Endothelial cell of umbilical vein (primary cell): ENCODE results near the gene MAN1A1. TPM values are rescaled to one million over a fixed set of nuclear protein-coding genes. Genes with fewer than 3 reads are reported as not detected.

ENCODE experiments used
- BruUV-seq: library from RNA; stranded (reverse); fragments of 400-500 nt; replicated peaks from 2 replicates; lab custom pipeline; 2021; lab: Mats Ljungman, UMichigan
- CTCF ChIA-PET: fragments of 300-600, 350-600 bp; sonication (Branson Sonifier 250); formaldehyde crosslinking; loops from one replicate; lab custom pipeline; 2021; ENCODE audit warnings: antibody characterized with exemption, inconsistent platforms; lab: Charles Lee
- POLR2A ChIA-PET: fragments of 300-600, 350-600 bp; sonication (Branson Sonifier 250); formaldehyde crosslinking; loops from one replicate; lab custom pipeline; 2021; ENCODE audit warnings: antibody characterized with exemption, inconsistent platforms; lab: Charles Lee
- DNase-seq: peaks from one replicate; pipeline ENCODE4 v3.0.0-alpha.2; 2011; ENCODE audit warnings: low read depth, low spot score
- FAIRE-seq: peaks from 2 replicates; lab custom pipeline; 2011; peaks lifted over from hg19 to GRCh38; lab: Jason Lieb, UNC
- H2AFZ ChIP-seq: 2 replicates; pipeline ENCODE4 v1.6.0; 2012; ENCODE audit warnings: low read depth, low read length, control low read depth, inconsistent platforms
- H3K27ac ChIP-seq: 2 replicates; pipeline ENCODE4 v1.5.1; 2011; ENCODE audit warnings: low read depth, mild to moderate bottlenecking, control low read depth, low read length, moderate library complexity; ENCODE audit not compliant: insufficient read depth
- H3K27me3 ChIP-seq, 2 experiments: 2 replicates each; pipeline versions ENCODE4 v1.6.0 to v1.6.1; 2011; ENCODE audit warnings: low read length in 2 of 2, mixed read lengths in 1 of 2; ENCODE audit not compliant: control insufficient read depth in 2 of 2, insufficient read depth in 2 of 2
- H3K36me3 ChIP-seq, 2 experiments: 2 replicates in 1 of 2; 3 replicates in 1 of 2; pipeline ENCODE4 v1.5.1; 2011; ENCODE audit warnings: low read length in 2 of 2, mild to moderate bottlenecking in 1 of 2, moderate library complexity in 1 of 2; ENCODE audit not compliant: control insufficient read depth in 2 of 2, insufficient read depth in 2 of 2; ENCODE audit errors: extremely low read depth in 1 of 2
- H3K4me1 ChIP-seq: 3 replicates; pipeline ENCODE4 v1.5.1; 2011; ENCODE audit warnings: mild to moderate bottlenecking, low read length; ENCODE audit not compliant: control insufficient read depth, insufficient read depth; ENCODE audit errors: extremely low read depth
- H3K4me2 ChIP-seq: 2 replicates; pipeline ENCODE4 v1.6.1; 2011; ENCODE audit warnings: low read length, control low read depth, mixed read lengths; ENCODE audit not compliant: insufficient read depth
- H3K4me3 ChIP-seq, 3 experiments: fragments of 200-600 bp in 1 of 3; sonication (generic), shearing (Covaris generic) in 1 of 3; replicated peaks in 1 of 3; 2 replicates each; pipeline ENCODE4 v1.5.1; 2011 to 2016; ENCODE audit warnings: control low read depth in 3 of 3, low read length in 3 of 3, mild to moderate bottlenecking in 2 of 3, inconsistent platforms in 1 of 3, low read depth in 1 of 3, moderate library complexity in 1 of 3; ENCODE audit not compliant: insufficient read depth in 1 of 3
- H3K79me2 ChIP-seq: 2 replicates; pipeline ENCODE4 v1.6.0; 2012; ENCODE audit warnings: low read length, inconsistent platforms; ENCODE audit not compliant: control insufficient read depth, insufficient read depth
- H3K9ac ChIP-seq: replicated peaks from 2 replicates; pipeline ENCODE3; 2011; ENCODE audit warnings: low read length, control low read depth; ENCODE audit not compliant: insufficient read depth; ENCODE audit errors: extremely low read depth
- H3K9me1 ChIP-seq: replicated peaks from 3 replicates; pipeline ENCODE4 v1.6.0; 2011; ENCODE audit warnings: mild to moderate bottlenecking, low read length; ENCODE audit not compliant: control insufficient read depth, insufficient read depth; ENCODE audit errors: extremely low read depth
- H3K9me3 ChIP-seq: replicated peaks from 2 replicates; pipeline ENCODE4 v1.5.1; 2012; ENCODE audit warnings: low read length, inconsistent platforms; ENCODE audit not compliant: control insufficient read depth, insufficient read depth
- H4K20me1 ChIP-seq: replicated peaks from 2 replicates; pipeline ENCODE3; 2011; ENCODE audit warnings: mild to moderate bottlenecking, low read length; ENCODE audit not compliant: control insufficient read depth, insufficient read depth; ENCODE audit errors: extremely low read depth
- CTCF ChIP-seq, 2 donors: IDR thresholded peaks; 1 replicate in 1 of 2; 2 replicates in 1 of 2; pipeline ENCODE4 v1.5.1; 2011; ENCODE audit warnings: low read length in 2 of 2, mild to moderate bottlenecking in 2 of 2, moderate library complexity in 2 of 2, control low read depth in 1 of 2, inconsistent platforms in 1 of 2, low read depth in 1 of 2; ENCODE audit not compliant: insufficient read depth in 1 of 2; ENCODE audit errors: extremely low read depth in 1 of 2
- EZH2 ChIP-seq: IDR thresholded peaks from 2 replicates; pipeline ENCODE4 v1.6.1; 2012; ENCODE audit warnings: borderline replicate concordance, low read depth, mild to moderate bottlenecking, moderate library complexity, low read length, inconsistent platforms; ENCODE audit not compliant: severe bottlenecking
- FOS ChIP-seq: IDR thresholded peaks from 2 replicates; pipeline ENCODE4 v1.6.1; 2011; ENCODE audit warnings: mild to moderate bottlenecking, low read length, moderate library complexity, borderline replicate concordance; ENCODE audit not compliant: insufficient read depth
- GATA2 ChIP-seq: IDR thresholded peaks from 2 replicates; pipeline ENCODE4 v1.7.0; 2011; ENCODE audit warnings: low read depth, mild to moderate bottlenecking, moderate library complexity, mixed read lengths, low read length; ENCODE audit not compliant: insufficient read length, insufficient read depth
- JUN ChIP-seq: IDR thresholded peaks from 2 replicates; pipeline ENCODE4 v1.6.1; 2011; ENCODE audit warnings: borderline replicate concordance, low read depth; ENCODE audit not compliant: insufficient read length, insufficient read depth
- MAX ChIP-seq: IDR thresholded peaks from 2 replicates; pipeline ENCODE4 v1.6.1; 2011; ENCODE audit not compliant: insufficient read depth, insufficient read length
- MYC ChIP-seq: IDR thresholded peaks from one replicate; pipeline ENCODE4 v1.6.1; 2011; ENCODE audit warnings: mild to moderate bottlenecking, low read depth, low read length
- POLR2A ChIP-seq: IDR thresholded peaks from 2 replicates; pipeline ENCODE4 v1.6.1; 2012; ENCODE audit warnings: low read depth, mild to moderate bottlenecking, control low read depth, low read length
- POLR2AphosphoS5 ChIP-seq: IDR thresholded peaks from 2 replicates; pipeline ENCODE4 v1.6.1; 2012; ENCODE audit warnings: low read depth, mild to moderate bottlenecking, control low read depth, low read length, moderate library complexity; ENCODE audit not compliant: insufficient read depth
- dilution Hi-C: fragments of 300-500 bp; cut with MboI; formaldehyde crosslinking; loops from one replicate; pipeline ENCODE4 v1.15.0; 2019; ENCODE audit warnings: low sequenced_read_pairs; ENCODE audit not compliant: extremely low pct_ligation_motif_present
- intact Hi-C: fragments of 100-400 bp; cut with micrococcal nuclease; formaldehyde crosslinking; loops from one replicate; pipeline ENCODE4 v1.10.0; 2022
- polyA plus RNA-seq, 4 experiments: library from polyadenylated mRNA; depleted of rRNA in 3 of 4; stranded (reverse) in 3 of 4; unstranded in 1 of 4; fragments of >200 nt; gene quantifications; 2 replicates each; pipeline versions ENCODE4 v1.2.1 to v1.2.3, GENCODE V29; 2011 to 2012; ENCODE audit warnings: missing spikeins in 1 of 4
- total RNA-seq: library from RNA; stranded (reverse); gene quantifications from 2 replicates; pipeline ENCODE4 v1.2.3, GENCODE V29; 2021

MAN1A1 gene
- total and polyA plus RNA-seq, 2 donors (not counting 3 experiments of a cell fraction or from before 2014, with no cell fraction given): 3.3 to 12.9 TPM

GRCh38 chr6:119227377-119227776 is 122.2 kb downstream of the MAN1A1 start:
- dilution Hi-C loops (no loop called here), intact Hi-C loops (no loop called here)
- H3K27me3 ChIP-seq: no peaks in the 10 kb centered on the region
- no peaks in the 10 kb centered on the region for H4K20me1 ChIP-seq
- no peaks in the 10 kb centered on the region for H3K9me1 ChIP-seq
- H2AFZ ChIP-seq: no peak overlapping the region
- TF ChIP-seq GATA2 (no peak), EZH2 (no peak), FOS (no peak), MAX (no peak), CTCF (IDR thresholded peaks at IDR 0.05; ENCODE audit: extremely low read depth in 1 of 2, insufficient read depth in 1 of 2, low read depth in 1 of 2, low read length in 2 of 2) (no peak), MYC (no peak), JUN (no peak), POLR2AphosphoS5 (no peak), POLR2A (no peak)
- H3K79me2 ChIP-seq: no peaks in the 10 kb centered on the region
- no peak for DNase-seq
- no peak overlapping the region for H3K9ac ChIP-seq
- H3K4me1 ChIP-seq: no peaks in the 10 kb centered on the region
- no peak for FAIRE-seq
- H3K4me3 ChIP-seq: no peak overlapping the region
- CTCF ChIA-PET: no interaction called here
- no peaks in the 10 kb centered on the region for H3K9me3 ChIP-seq
- BruUV-seq: no TSS peak
- no peak overlapping the region for H3K27ac ChIP-seq
- no peaks in the 10 kb centered on the region for H3K36me3 ChIP-seq
- POLR2A ChIA-PET: no interaction called here
- no peak overlapping the region for H3K4me2 ChIP-seq
